G401.6 (cell line): ENCODE data around the gene KRT80.
A peak's percentile ranks its signal among the peaks of the same experiment; 100 is the strongest.

Source experiments
- FAIRE-seq: peaks from 2 replicates; lab custom pipeline; 2012; peaks lifted over from hg19 to GRCh38; lab: Jason Lieb, UNC

The KRT80 gene

GRCh38 chr12:52179396-52179973, 12.3 kb downstream of the KRT80 start:
- no peak for FAIRE-seq

GRCh38 chr12:52178984-52179383, 12.8 kb downstream of the KRT80 start:
- FAIRE-seq: no peak

GRCh38 chr12:52178443-52178842, 13.4 kb downstream of the KRT80 start:
- no peak for FAIRE-seq

- no peak for FAIRE-seq
Measured at GRCh38 chr12:52175371-52176350, 16.2 kb downstream of the KRT80 start.

- no peak for FAIRE-seq
Measured at GRCh38 chr12:52173526-52173925, 18.3 kb downstream of the KRT80 start.

- no peak for FAIRE-seq
Measured at GRCh38 chr12:52172956-52173355, 18.9 kb downstream of the KRT80 start.

- FAIRE-seq: peak; percentile 37
Measured at GRCh38 chr12:52171950-52172512, 19.8 kb downstream of the KRT80 start.

- no peak for FAIRE-seq
Measured at GRCh38 chr12:52170827-52171226, 21.0 kb downstream of the KRT80 start.

- no peak for FAIRE-seq
Measured at GRCh38 chr12:52169886-52170285, 21.9 kb downstream of the KRT80 start.

- no peak for FAIRE-seq
Measured at GRCh38 chr12:52168019-52168717, 23.6 kb downstream of the KRT80 start.

- no peak for FAIRE-seq
Measured at GRCh38 chr12:52167526-52167925, 24.3 kb downstream of the KRT80 start.

- no peak for FAIRE-seq
Measured at GRCh38 chr12:52166672-52167071, 25.1 kb downstream of the KRT80 start.

GRCh38 chr12:52165096-52165855, 26.5 kb downstream of the KRT80 start:
- no peak for FAIRE-seq

GRCh38 chr12:52164624-52165023, 27.2 kb downstream of the KRT80 start:
- FAIRE-seq: no peak

- no peak for FAIRE-seq
Measured at GRCh38 chr12:52162981-52163380, 28.8 kb downstream of the KRT80 start.

GRCh38 chr12:52160200-52160599, 31.6 kb downstream of the KRT80 start:
- no peak for FAIRE-seq

GRCh38 chr12:52157566-52158150, 34.2 kb downstream of the KRT80 start:
- no peak for FAIRE-seq

- no peak for FAIRE-seq
Measured at GRCh38 chr12:52156757-52157565, 34.9 kb downstream of the KRT80 start.

GRCh38 chr12:52156311-52156710, 35.5 kb downstream of the KRT80 start:
- no peak for FAIRE-seq

- FAIRE-seq: no peak
Measured at GRCh38 chr12:52155048-52155868, 36.6 kb downstream of the KRT80 start.
